Activated T-helper 1 cell treated with anti-CD3 and anti-CD28 coated beads, Interleukin-12 subunit alpha, Interleukin-12 subunit beta, Interleukin-2, Interleukin-4 antibody, amounts not matched to agents 30 ng/mL and 10 ng/mL and 1 ng/mL, durations not matched to agents 14 hours and 24 hours and 36 hours (primary cell): ENCODE measurements around the gene PRDM16. TPM values are rescaled to one million over a fixed set of nuclear protein-coding genes. Genes with fewer than 3 reads are reported as not detected.

Experiments
- DNase-seq: peaks from one replicate; pipeline ENCODE4 v3.0.0; 2021; ENCODE audit warnings: low spot score
- H3K27ac Mint-ChIP-seq: one replicate; pipeline ENCODE4 v1.8.0; 2021; ENCODE audit warnings: mild to moderate bottlenecking, mixed read lengths
- H3K27me3 Mint-ChIP-seq: one replicate; pipeline ENCODE4 v1.8.0; 2022; ENCODE audit warnings: mild to moderate bottlenecking, moderate library complexity, mixed read lengths; ENCODE audit not compliant: insufficient read depth
- H3K36me3 Mint-ChIP-seq: one replicate; pipeline ENCODE4 v1.8.0; 2021; ENCODE audit warnings: low read depth, mixed read lengths
- H3K4me1 Mint-ChIP-seq: one replicate; pipeline ENCODE4 v1.8.0; 2021; ENCODE audit warnings: low read depth, mixed read lengths
- H3K4me3 Mint-ChIP-seq: one replicate; pipeline ENCODE4 v1.8.0; 2021; ENCODE audit warnings: mild to moderate bottlenecking, moderate library complexity, mixed read lengths
- H3K9me3 Mint-ChIP-seq: one replicate; pipeline ENCODE4 v1.8.0; 2021; ENCODE audit warnings: mixed read lengths
- intact Hi-C: fragments of 100-400 bp; cut with micrococcal nuclease; formaldehyde crosslinking; loops from one replicate; pipeline ENCODE4 v1.15.1; 2024
- total RNA-seq: library from RNA; stranded (reverse); gene quantifications from 2 replicates; pipeline ENCODE4 v1.2.3, GENCODE V29; 2022

The PRDM16 gene
- total RNA-seq, 1 donor from 2014 or later: not detected

- Mint-ChIP-seq H3K4me3 (no peak overlapping the region), H3K27me3 (no peaks in the 10 kb centered on the region), H3K27ac (no peak overlapping the region), H3K9me3 (no peaks in the 10 kb centered on the region), H3K4me1 (no peaks in the 10 kb centered on the region), H3K36me3 (no peaks in the 10 kb centered on the region)
- intact Hi-C loops: no loop called here
- DNase-seq: no peak
These were observed 236.2 kb downstream of the PRDM16 start for GRCh38 chr1:3305156-3305555.

DNA sequence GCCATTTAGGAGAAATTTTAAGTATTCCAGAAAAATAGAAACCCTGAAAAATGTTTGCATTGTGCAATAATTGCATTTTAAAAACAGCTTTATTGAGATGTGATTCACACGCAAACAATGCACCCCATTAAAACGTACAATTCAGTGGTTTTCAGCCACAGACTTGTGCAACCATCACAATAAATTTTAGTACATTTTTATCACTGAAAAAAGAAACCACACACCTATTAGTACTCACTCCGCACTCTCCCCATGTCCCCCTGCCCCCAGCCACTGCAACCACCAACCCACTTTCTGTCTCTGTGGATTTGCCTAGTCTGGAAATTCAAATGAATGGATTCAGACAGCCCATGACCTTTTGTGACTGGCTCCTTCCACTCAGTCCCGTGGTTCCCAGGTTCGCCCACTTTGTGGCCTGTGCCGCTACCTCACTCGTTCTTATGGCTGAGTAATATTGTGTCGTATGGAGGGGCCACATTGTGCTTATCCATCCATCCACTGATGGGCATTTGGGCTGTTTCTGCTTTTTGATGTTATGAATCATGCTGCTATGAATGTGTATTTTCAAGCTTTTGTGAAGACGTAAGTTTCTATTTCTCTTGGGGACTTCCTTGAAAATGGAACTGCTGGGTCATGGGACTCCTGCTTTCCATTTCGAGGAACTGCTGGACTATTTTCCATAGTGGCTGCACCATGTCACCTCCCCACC is 237.7 kb downstream of the PRDM16 start:
- no peaks in the 10 kb centered on the region for H3K9me3 Mint-ChIP-seq
- H3K27me3 Mint-ChIP-seq: no peaks in the 10 kb centered on the region
- intact Hi-C loops: no loop called here
- no peak overlapping the region for H3K4me3 Mint-ChIP-seq
- no peaks in the 10 kb centered on the region for H3K36me3 Mint-ChIP-seq
- H3K4me1 Mint-ChIP-seq: no peaks in the 10 kb centered on the region
- no peak for DNase-seq
- H3K27ac Mint-ChIP-seq: no peak overlapping the region

GRCh38 chr1:3307359-3307758 is 238.4 kb downstream of the PRDM16 start:
- Mint-ChIP-seq H3K9me3 (no peaks in the 10 kb centered on the region), H3K27me3 (no peaks in the 10 kb centered on the region), H3K4me3 (no peak overlapping the region), H3K4me1 (no peaks in the 10 kb centered on the region), H3K27ac (no peak overlapping the region), H3K36me3 (no peaks in the 10 kb centered on the region)
- DNase-seq: no peak
- intact Hi-C loops: no loop called here

DNA sequence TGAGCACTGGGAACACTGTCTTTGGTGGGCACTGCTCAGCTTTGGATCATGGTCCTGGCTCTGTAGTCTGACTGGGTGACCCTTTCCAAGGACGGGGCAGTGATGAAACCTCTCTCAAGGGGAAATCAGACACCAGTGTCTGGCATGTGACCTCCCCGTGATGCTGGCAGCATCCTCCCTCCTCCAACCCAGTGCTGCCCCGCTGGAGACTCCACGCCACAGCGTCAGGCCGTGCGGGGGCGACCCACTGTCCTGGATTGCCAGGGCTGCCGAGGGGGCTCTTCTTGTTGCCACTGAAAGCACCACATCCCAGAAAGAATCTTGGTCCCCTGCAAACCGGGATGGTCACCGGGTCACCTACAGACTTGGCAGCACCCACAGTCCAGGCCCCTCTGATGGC is 239.1 kb downstream of the PRDM16 start:
- intact Hi-C loops: no loop called here
- no peak overlapping the region for H3K4me3 Mint-ChIP-seq
- no peaks in the 10 kb centered on the region for H3K9me3 Mint-ChIP-seq
- no peaks in the 10 kb centered on the region for H3K27me3 Mint-ChIP-seq
- no peaks in the 10 kb centered on the region for H3K4me1 Mint-ChIP-seq
- DNase-seq: no peak
- no peaks in the 10 kb centered on the region for H3K36me3 Mint-ChIP-seq
- H3K27ac Mint-ChIP-seq: no peak overlapping the region

- peaks cover 8% of the 10 kb centered on the region for H3K9me3 Mint-ChIP-seq
- H3K4me1 Mint-ChIP-seq: no peaks in the 10 kb centered on the region
- H3K27me3 Mint-ChIP-seq: peaks cover 5% of the 10 kb centered on the region
- DNase-seq: no peak
- intact Hi-C loops: no loop called here
- H3K4me3 Mint-ChIP-seq: no peak overlapping the region
- H3K36me3 Mint-ChIP-seq: no peaks in the 10 kb centered on the region
- no peak overlapping the region for H3K27ac Mint-ChIP-seq
These were observed 241.9 kb downstream of the PRDM16 start for GRCh38 chr1:3310718-3311400.

DNA sequence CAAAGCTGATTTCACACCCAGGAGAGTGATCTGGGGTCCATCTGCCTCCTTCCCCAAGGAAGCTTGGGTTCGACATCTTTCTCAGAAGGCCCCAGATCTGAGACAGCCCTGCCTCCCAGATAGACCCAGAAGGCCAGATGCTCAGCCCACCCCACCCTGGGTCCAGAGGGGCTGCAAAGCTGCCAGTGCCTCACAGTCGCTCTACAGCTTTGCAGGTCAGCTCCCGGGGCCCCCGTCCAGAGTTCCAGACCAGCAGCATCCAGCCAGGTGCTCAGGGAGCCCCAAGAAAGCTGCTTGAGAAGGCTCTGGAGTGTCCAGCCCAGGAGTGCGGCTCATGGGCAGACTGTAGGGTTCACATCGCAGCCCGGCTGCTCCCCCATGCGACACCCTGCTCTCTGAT is 242.7 kb downstream of the PRDM16 start:
- intact Hi-C loops: no loop called here
- Mint-ChIP-seq H3K4me1 (no peaks in the 10 kb centered on the region), H3K27ac (no peak overlapping the region), H3K4me3 (no peak overlapping the region), H3K36me3 (no peaks in the 10 kb centered on the region), H3K9me3 (peaks cover 13% of the 10 kb centered on the region), H3K27me3 (peaks cover 5% of the 10 kb centered on the region)
- DNase-seq: no peak

DNA sequence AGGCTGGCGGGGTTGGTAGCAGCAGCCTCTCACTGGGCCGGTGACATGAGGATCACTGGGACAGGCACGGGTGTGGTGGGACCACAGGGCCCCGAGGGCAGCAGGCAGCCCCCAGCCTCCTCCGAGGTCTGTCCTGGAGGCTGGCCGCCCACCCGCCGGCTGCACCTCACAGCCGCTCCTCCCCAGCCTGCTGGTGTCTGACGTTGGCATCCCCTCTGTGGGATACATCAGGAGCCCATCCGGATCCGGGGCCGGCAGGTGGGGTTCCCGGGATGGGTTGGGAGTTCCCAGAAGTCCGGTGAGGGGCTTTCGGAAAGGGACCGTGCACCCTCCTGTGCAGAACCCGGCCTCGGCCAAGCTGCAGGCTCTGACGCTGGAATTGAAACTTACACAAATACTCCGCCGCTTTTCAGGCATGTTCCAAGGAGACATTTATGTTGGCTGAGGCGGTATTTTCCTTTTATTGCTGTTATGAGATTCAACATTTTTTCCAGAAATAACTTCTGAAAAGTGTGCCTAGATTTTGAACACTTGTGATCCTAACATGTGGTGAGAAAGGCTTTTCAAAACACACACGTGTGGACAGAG is 243.4 kb downstream of the PRDM16 start:
- peaks cover 5% of the 10 kb centered on the region for H3K27me3 Mint-ChIP-seq
- H3K36me3 Mint-ChIP-seq: no peaks in the 10 kb centered on the region
- intact Hi-C loops: no loop called here

GRCh38 chr1:3312898-3313575 is 244.0 kb downstream of the PRDM16 start:
- intact Hi-C loops: no loop called here
- H3K27ac Mint-ChIP-seq: no peak overlapping the region
- no peaks in the 10 kb centered on the region for H3K36me3 Mint-ChIP-seq
- H3K27me3 Mint-ChIP-seq: peaks cover 5% of the 10 kb centered on the region
- H3K4me3 Mint-ChIP-seq: no peak overlapping the region
- DNase-seq: no peak
- H3K9me3 Mint-ChIP-seq: peaks cover 16% of the 10 kb centered on the region
- no peaks in the 10 kb centered on the region for H3K4me1 Mint-ChIP-seq

More for the DNA sequence above, 243.4 kb downstream of the PRDM16 start:
- H3K4me3 Mint-ChIP-seq: no peak overlapping the region
- no peak overlapping the region for H3K27ac Mint-ChIP-seq
- DNase-seq: no peak
- no peaks in the 10 kb centered on the region for H3K4me1 Mint-ChIP-seq
- H3K9me3 Mint-ChIP-seq: peaks cover 16% of the 10 kb centered on the region

DNA sequence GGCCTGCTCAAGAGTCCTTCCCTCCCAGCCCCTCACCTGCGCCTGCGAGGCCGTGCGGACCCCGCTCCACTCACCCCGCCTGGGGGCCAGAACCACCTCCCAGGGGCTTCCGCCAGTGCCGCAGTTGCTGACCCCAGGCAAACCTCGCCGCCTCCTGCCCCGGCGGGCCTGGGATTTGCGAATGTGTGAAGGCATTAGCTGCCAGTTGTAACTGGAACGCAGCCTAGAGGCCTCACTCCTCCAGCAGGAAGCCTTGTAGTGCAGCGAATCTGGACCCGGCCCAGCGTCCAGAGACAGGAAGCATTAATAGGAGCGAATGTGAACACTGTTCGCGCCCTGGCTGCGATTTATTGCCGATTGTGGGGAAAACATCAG is 244.6 kb downstream of the PRDM16 start:
- intact Hi-C loops: no loop called here

GRCh38 chr1:3314491-3315381 is 245.7 kb downstream of the PRDM16 start:
- H3K27me3 Mint-ChIP-seq: peaks cover 5% of the 10 kb centered on the region
- H3K9me3 Mint-ChIP-seq: peaks cover 23% of the 10 kb centered on the region
- no peak for DNase-seq
- intact Hi-C loops: no loop called here
- no peaks in the 10 kb centered on the region for H3K36me3 Mint-ChIP-seq
- H3K4me3 Mint-ChIP-seq: no peak overlapping the region
- H3K4me1 Mint-ChIP-seq: no peaks in the 10 kb centered on the region
- no peak overlapping the region for H3K27ac Mint-ChIP-seq

More for the DNA sequence above, 244.6 kb downstream of the PRDM16 start:
- Mint-ChIP-seq H3K27ac (no peak overlapping the region), H3K9me3 (peaks cover 22% of the 10 kb centered on the region), H3K27me3 (peaks cover 5% of the 10 kb centered on the region), H3K36me3 (no peaks in the 10 kb centered on the region), H3K4me1 (no peaks in the 10 kb centered on the region), H3K4me3 (no peak overlapping the region)
- DNase-seq: no peak

GRCh38 chr1:3315399-3316339 is 246.7 kb downstream of the PRDM16 start:
- Mint-ChIP-seq H3K27me3 (peaks cover 5% of the 10 kb centered on the region), H3K36me3 (no peaks in the 10 kb centered on the region), H3K4me3 (no peak overlapping the region), H3K27ac (no peak overlapping the region), H3K9me3 (peaks cover 23% of the 10 kb centered on the region), H3K4me1 (no peaks in the 10 kb centered on the region)
- no peak for DNase-seq
- intact Hi-C loops: no loop called here
